GM12801 (cell line): Measurements from ENCODE around the gene INPP5A.

Experiments used
- TF ChIP-seq, protein P1 (sequence below): IDR thresholded peaks from one replicate; pipeline ENCODE4 v1.5.1; 2011; ENCODE audit warnings: control low read depth; ENCODE audit not compliant: insufficient read length; ENCODE audit errors: extremely low read depth

Gene INPP5A

DNA sequence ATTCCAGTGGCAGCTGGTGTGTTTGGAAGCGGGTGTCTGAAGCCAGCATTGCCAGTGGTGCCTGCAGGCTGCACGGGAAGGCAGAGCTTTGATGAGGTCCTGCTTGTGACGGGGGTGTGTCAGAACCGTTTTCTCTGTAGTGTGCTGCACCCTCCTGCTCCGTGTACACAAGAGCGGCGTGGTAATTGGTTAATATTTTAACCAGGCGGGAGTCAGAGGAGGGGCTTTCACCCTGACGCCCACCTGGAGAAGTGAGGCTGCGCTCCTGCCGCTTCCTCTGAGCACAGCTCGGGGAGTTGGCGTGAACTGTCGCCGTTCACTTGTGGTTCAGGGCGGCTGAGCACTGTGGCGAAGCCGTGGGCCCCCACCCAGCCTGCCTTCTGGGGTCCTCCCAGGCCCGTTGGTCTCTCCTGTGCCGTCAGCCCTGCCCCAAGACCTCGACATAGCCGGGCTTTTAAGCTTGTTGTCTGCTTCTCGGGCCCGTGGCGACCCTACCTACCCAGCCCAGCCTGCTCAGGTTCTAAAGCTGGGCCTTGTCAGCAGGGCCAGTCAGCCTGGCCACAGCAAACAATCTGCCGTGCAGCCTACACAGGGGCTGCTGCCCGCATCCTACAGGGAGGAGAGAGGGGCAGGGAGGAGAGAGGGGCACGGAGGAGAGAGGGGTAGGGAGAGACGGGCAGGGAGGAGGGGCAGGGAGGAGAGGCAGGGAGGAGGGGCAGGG is 236.8 kb downstream of the INPP5A start:
- TF ChIP-seq, protein P1, sequence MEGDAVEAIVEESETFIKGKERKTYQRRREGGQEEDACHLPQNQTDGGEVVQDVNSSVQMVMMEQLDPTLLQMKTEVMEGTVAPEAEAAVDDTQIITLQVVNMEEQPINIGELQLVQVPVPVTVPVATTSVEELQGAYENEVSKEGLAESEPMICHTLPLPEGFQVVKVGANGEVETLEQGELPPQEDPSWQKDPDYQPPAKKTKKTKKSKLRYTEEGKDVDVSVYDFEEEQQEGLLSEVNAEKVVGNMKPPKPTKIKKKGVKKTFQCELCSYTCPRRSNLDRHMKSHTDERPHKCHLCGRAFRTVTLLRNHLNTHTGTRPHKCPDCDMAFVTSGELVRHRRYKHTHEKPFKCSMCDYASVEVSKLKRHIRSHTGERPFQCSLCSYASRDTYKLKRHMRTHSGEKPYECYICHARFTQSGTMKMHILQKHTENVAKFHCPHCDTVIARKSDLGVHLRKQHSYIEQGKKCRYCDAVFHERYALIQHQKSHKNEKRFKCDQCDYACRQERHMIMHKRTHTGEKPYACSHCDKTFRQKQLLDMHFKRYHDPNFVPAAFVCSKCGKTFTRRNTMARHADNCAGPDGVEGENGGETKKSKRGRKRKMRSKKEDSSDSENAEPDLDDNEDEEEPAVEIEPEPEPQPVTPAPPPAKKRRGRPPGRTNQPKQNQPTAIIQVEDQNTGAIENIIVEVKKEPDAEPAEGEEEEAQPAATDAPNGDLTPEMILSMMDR = no peak

GRCh38 chr10:132774902-132775863 is 237.6 kb downstream of the INPP5A start:
- TF ChIP-seq, protein P1 = no peak

DNA sequence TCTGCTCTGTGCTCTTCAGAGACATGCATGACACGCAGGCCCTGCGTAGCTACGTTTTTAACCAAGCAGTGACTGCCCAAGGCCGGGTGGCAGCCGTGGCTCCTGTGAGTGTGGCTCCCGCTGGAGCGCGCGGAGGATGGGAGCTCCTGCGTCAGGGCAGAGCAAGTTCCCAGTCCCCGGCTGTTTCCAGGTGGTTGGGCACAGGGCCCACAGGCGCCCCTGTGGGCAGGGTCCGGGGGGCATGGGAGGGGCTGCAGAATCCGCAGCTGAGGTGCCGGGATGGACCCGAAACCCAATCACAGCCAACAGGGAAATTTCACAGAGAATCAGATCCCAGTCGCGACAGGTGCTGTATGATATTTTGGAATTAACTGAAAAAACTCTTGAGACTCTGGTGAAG is 238.6 kb downstream of the INPP5A start:
- TF ChIP-seq, protein P1 = no peak

GRCh38 chr10:132776821-132777220 is 239.2 kb downstream of the INPP5A start:
- TF ChIP-seq, protein P1 = no peak

- TF ChIP-seq, protein P1 = no peak
Observed at GRCh38 chr10:132777441-132777840, 239.9 kb downstream of the INPP5A start.

GRCh38 chr10:132779549-132780294 is 242.1 kb downstream of the INPP5A start:
- TF ChIP-seq, protein P1 = no peak

DNA sequence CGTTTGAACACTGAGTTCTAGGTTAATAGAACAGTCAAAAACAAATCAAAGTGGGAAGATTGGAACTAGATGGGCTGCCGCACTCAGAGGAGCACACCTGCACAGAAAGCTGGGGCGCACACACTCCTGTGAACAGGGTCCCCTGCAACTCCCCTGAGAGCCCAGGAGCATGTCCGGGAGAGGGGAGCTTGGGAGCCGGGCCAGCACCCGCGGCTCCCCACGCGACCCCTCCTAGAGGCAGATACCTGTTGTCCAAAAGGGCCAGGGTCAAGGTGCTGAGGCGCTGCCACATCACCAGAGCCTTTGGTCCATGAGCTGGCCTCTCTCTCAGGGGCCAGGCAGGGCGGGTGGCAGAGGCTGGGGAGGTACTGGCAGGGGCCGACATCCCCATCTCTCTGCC is 242.8 kb downstream of the INPP5A start:
- TF ChIP-seq, protein P1 = no peak
